22Rv1 (cell line): ENCODE measurements around the gene CLMN.

Experiments
- H3K27ac ChIP-seq: fragments of 450-650 bp; 2 replicates; pipeline ENCODE4 v1.5.1; 2017
- ZFX ChIP-seq: fragments of 450-650 bp; IDR thresholded peaks from 2 replicates; pipeline ENCODE4 v1.6.1; 2017; ENCODE audit warnings: antibody characterized with exemption, borderline replicate concordance
- TF ChIP-seq, protein P1 (sequence below): fragments of 450-650 bp; IDR thresholded peaks from 2 replicates; pipeline ENCODE4 v1.5.1; 2017; ENCODE audit warnings: mild to moderate bottlenecking

CLMN gene

DNA sequence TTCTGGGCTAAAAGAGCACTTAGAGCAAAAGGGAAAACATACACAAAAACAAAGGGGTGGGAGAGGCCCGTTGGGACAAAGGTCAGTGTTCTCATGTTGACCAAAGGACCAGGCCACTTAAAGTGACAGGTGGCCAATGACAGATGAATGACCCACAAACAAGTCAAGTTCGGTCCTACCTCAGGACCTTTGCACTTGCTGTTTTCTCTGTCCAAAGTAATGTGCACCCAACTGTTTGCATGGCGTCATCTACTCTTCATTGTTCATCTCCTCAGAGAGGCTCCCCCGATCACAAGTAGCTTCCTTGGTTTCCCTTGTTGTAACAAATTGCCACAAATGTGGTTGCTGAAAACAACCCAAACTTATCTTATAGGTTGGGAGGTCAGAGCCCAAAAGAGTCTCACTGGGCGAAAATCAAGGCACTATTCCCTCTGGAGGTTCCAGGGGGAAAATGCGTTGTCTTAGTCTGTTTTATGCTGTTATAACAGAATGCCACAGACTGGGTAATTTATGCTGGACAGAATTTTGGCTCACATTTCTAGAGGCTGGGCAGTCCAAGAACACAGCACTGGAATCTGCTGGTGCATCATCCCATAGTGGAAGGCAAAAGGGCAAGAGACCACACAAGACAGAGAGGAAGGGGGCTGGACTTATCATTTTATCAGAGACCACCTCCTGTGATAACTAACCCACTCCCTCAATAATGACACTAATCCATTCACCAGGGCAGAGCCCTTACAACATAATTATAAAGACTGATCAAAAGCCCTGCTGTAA lies 23.9 kb downstream of the CLMN start:
- no peak overlapping the region for H3K27ac ChIP-seq
- TF ChIP-seq, protein P1, sequence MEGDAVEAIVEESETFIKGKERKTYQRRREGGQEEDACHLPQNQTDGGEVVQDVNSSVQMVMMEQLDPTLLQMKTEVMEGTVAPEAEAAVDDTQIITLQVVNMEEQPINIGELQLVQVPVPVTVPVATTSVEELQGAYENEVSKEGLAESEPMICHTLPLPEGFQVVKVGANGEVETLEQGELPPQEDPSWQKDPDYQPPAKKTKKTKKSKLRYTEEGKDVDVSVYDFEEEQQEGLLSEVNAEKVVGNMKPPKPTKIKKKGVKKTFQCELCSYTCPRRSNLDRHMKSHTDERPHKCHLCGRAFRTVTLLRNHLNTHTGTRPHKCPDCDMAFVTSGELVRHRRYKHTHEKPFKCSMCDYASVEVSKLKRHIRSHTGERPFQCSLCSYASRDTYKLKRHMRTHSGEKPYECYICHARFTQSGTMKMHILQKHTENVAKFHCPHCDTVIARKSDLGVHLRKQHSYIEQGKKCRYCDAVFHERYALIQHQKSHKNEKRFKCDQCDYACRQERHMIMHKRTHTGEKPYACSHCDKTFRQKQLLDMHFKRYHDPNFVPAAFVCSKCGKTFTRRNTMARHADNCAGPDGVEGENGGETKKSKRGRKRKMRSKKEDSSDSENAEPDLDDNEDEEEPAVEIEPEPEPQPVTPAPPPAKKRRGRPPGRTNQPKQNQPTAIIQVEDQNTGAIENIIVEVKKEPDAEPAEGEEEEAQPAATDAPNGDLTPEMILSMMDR = no peak
- TF ChIP-seq ZFX = no peak

DNA sequence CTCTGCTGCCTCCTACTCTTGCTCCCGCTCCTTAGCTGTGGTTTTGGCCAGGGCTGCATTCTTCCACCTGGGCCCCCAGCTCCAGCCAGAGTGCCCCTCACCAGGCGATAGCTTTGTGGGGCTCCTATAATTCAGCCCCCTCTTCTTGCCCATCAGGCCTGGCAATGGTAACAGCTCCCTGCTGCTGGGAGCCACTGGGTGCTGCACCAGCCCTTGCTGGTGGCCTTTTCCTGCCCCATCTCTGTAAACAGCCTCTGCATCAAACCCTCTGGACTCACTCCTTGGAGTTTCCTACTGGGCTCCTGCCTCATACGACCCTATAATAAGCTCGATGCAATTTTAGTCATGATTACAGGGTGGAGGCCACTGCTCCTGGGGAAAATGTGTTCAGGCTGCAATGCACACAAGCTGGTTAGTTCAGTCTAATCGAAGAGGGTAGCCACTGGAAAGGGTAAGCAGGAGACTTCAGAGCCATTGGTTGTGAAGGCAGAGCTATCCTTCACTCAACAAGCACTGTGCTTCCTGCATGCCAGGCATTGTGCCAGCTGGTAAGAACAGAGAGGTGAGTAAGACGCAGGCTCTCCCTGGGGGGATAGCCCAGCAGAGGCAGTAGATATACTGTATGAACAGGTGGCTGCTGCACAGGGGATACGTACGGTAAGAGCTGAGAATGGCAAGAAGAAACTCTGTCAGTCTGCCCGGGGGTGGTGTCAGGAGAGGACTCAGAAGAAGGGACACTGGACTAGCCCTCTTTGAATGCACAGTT lies 24.7 kb downstream of the CLMN start:
- no peak overlapping the region for H3K27ac ChIP-seq
- no peak for TF ChIP-seq ZFX
- TF ChIP-seq, protein P1 = no peak

DNA sequence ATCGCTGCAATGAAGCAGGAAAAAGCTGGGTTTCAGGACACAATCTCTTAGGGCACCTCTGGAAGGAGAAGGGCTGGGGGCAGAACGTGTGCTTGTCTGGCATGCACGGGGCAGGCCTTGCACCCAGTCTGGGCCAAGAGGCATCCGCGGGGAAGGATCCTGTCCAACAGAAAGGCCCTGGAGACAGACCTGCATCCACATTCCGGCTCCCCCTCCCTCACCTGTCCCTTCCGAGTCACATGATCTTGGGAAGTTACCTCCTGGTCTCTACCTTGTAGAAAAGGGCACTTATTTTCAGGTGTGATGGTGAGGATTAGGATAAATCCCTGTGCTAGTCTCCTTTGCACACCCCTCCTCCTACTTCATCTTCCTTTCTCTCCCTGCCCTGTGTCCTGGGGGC lies 25.4 kb downstream of the CLMN start:
- no peak for TF ChIP-seq ZFX
- TF ChIP-seq, protein P1 = no peak
- no peak overlapping the region for H3K27ac ChIP-seq

DNA sequence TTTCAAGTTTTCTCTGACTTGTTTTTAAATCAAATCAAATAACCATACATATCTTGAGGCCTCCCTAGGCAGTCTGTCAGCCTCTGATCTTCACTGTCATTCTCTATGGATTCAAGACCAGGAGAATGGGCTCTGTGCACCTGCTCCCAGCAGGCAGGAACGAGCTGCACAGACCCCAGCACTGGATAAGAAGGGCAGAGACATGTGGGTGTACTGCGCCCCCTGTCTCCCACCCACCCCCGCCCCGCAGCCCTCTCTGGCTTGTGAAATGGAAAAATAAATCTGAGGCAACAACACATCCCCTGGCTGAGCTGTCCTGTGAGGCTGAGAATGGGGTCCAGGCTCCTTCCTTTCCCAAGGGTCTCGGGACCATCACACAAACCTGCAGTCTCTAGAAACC lies 26.3 kb downstream of the CLMN start:
- H3K27ac ChIP-seq = no peak overlapping the region
- TF ChIP-seq ZFX = no peak
- TF ChIP-seq, protein P1 = no peak

DNA sequence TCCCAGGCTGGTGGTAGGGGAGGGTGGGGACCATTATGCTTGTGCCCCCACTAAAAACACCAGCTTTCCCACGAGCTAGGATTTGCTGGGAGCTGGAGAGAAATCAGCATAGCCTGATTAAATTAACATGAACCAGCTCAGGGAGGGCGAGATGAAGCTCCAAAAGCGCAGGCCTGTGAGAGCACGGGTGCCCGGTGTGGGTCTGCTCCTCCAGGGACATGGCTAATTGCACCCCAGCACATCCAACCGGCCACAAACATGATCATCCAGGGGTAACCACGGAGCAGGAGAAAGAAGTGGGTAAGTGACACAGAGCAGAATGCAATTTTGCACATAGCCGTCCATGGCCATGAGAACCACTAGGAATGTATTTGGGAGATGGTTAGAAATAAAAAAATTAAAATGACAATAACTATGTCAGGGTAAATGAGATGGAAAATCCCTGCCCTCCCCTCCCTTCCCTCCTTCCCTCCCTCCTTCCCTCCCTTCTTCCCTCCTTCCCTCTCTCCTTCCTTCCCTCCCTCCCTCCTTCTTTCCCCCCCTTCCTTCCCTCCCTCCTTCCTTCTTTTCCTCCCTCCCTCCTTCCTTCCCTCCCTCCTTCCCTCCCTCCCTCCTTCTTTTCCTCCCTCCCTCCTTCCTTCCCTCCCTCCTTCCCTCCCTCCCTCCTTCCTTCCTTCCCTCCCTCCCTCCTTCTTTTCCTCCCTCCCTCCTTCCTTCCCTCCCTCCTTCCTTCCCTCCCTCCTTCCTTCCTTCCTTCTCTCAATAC lies 26.9 kb downstream of the CLMN start:
- peak overlapping the region; percentile 54; the same call in 1 of the 2 replicates for H3K27ac ChIP-seq
- TF ChIP-seq, protein P1 = no peak
- no peak for TF ChIP-seq ZFX

DNA sequence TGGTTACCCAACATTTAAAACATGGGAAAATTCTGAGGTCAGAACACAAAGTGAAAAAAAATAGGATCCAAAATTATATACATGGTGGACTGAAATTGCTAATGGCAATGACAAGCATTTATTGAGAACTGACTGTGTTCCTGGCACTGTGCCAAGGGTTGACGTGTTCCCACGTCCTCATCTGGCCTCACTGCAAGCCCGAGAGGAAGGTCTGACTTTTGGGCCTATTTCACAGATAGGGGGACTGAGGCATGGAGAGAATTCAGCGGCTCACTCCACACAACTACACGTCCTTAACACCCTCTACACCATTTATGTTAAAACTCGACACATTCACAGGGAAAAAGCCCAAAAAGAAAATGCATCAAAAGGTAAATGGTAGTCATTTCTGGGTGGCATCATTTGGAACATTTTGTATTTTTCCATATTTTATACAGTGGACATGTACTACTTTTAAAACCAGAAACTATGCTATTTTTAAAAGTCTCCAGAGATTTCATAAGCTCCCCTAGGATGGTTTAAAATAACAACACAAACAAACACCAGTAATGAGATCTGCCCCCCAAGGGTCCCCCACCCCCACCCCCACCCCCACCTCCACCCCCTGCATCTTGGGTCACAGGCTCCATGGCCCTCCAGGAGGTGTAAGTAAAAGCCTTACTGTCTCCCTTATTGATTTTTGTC lies 27.7 kb downstream of the CLMN start:
- TF ChIP-seq, protein P1 = no peak
- TF ChIP-seq ZFX = no peak
- peak overlapping the region; percentile 54 for H3K27ac ChIP-seq
